HEK293 (cell line): ENCODE results near the gene CHN2.

Experiments
- ATF2 ChIP-seq: fragments of 450-650 bp; formaldehyde crosslinking; IDR thresholded peaks from 2 replicates; pipeline ENCODE4 v1.5.1; 2016; ENCODE audit warnings: missing biosample characterization, missing genetic modification characterization, low read depth
- CTCF ChIP-seq: fragments of 450-650 bp; formaldehyde crosslinking; IDR thresholded peaks from 2 replicates; pipeline ENCODE4 v1.5.1; 2016; ENCODE audit warnings: missing biosample characterization, missing genetic modification characterization
- REST ChIP-seq: fragments of 450-650 bp; formaldehyde crosslinking; IDR thresholded peaks from 2 replicates; pipeline ENCODE4 v1.5.1; 2016; ENCODE audit warnings: missing biosample characterization, missing genetic modification characterization
- ZNF121 ChIP-seq: fragments of 450-650 bp; formaldehyde crosslinking; IDR thresholded peaks from 2 replicates; pipeline ENCODE4 v1.5.1; 2016; ENCODE audit warnings: missing biosample characterization, missing genetic modification characterization
- ZNF26 ChIP-seq: fragments of 450-650 bp; formaldehyde crosslinking; IDR thresholded peaks from 2 replicates; pipeline ENCODE4 v1.5.1; 2016; ENCODE audit warnings: missing biosample characterization, missing genetic modification characterization
- ZNF530 ChIP-seq: fragments of 450-650 bp; formaldehyde crosslinking; IDR thresholded peaks from 2 replicates; pipeline ENCODE4 v1.5.1; 2016; ENCODE audit warnings: low read depth, missing biosample characterization, missing genetic modification characterization
- ZNF561 ChIP-seq: fragments of 450-650 bp; IDR thresholded peaks from 2 replicates; pipeline ENCODE4 v1.5.1; 2018; ENCODE audit warnings: missing biosample characterization, missing genetic modification characterization, borderline replicate concordance
- ZSCAN5A ChIP-seq: fragments of 450-650 bp; formaldehyde crosslinking; IDR thresholded peaks from 2 replicates; pipeline ENCODE4 v1.5.1; 2016; ENCODE audit warnings: missing biosample characterization, missing genetic modification characterization

GRCh38 chr7:29406366-29406765 is 211.8 kb downstream of the CHN2 start:
- TF ChIP-seq ZNF26 (tag by site-specific recombination) (no peak), CTCF (tag by site-specific recombination) (no peak), ATF2 (tag by site-specific recombination) (no peak), REST (tag by site-specific recombination) (no peak), ZNF561 (no peak), ZNF121 (tag by site-specific recombination) (no peak), ZNF530 (tag by site-specific recombination) (no peak), ZSCAN5A (tag by site-specific recombination) (no peak)
